ENCODE results near the gene AKAP13.
"Not testable (repeated sequence)": the region's sequence is repeated elsewhere in the genome, so short reads cannot be mapped to it uniquely, and the experiment has no call there.

Gene AKAP13

DNA sequence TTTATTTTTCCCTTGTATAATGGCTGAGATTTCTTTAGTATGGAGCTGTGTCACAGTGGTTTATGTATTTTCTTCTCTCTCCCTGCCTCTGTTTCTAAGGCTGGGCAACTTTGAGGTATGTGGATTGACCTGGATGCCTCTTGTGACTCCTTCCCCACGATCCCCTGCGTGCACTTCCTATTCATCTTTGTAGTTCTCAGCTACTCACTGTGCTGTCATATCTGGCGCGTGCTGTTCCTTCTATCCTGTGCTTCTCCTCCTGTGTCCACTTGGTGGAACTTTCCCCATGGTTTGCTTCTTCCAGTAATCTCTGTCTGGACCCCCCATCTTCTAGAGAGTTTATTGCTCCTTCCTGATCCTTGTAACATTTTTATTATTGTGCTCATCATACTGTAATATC lies 97.3 kb downstream of the AKAP13 start:
- peak; percentile 92 for FAIRE-seq

DNA sequence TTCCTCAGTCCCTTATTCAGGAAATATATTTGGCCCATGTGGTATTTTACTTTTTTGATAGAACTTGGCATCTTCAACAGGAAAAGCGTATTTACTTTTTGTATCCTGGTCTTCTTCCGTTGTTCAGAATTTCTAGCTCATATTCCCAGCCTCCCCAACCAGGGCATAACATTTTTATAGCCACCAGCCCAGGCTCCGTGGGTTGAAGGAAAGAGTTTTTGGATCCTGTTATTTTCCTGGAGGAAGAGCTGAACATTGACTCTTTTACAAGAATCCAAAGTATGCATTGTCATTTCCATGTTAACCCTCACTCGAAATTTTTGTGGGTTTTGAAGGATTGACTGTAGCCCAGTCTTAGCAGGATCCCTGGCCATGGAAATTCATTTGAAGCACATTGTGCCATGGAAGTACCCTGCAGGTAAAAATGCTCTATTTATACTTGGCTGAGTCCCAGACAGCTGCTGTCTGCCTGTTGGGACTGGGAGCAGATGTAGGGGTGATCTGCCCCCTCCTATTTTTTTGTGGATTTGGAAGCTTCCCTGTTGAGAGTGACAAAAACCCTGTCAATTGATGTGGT lies 98.8 kb downstream of the AKAP13 start:
- FAIRE-seq (peak; percentile 77), DNase-seq (ENCODE audit: low spot score) (peak; percentile 67)

More for the DNA sequence above, 97.3 kb downstream of the AKAP13 start:
- DNase-seq (ENCODE audit: low spot score): peak; percentile 97

DNA sequence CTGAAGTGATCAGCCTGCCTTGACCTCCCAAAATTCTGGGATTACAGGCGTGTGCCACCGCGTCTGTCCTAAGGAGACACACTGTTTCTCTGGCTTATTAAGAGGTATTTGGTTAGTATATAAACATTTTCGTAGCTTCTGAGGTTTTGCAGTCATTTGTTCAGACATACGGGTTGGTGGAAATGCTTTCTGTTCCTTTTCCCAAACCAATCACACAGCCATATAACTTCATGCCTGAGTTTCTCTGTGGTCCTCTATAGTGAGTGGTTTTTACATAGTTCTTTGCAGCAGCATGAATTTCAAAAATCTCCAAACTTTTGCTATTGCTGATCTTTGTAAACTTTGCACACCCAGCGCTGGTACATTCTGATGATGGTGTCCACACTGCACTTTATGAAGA lies 100.5 kb downstream of the AKAP13 start:
- DNase-seq (ENCODE audit: low spot score): no peak
- no peak for FAIRE-seq

DNA sequence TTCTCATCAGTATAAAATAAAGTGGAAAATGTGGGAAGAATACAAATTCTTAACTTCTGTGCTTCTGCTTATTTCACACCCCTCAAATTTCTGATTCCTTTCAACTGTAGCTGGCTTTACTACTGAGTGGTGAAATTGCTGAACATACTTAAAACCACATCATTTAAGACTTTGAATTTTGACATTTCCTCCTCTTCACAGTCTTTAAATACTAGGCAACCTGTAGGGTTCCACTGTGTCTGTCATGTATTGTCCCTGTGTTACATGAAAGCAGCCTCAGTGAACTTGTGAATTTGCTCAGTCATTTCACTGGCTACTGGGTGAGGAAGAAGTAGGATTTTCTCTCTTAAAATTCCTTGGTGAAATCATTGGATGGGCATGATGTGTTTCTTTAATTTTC lies 101.1 kb downstream of the AKAP13 start:
- DNase-seq (ENCODE audit: low spot score); FAIRE-seq: not testable (repeated sequence)

DNA sequence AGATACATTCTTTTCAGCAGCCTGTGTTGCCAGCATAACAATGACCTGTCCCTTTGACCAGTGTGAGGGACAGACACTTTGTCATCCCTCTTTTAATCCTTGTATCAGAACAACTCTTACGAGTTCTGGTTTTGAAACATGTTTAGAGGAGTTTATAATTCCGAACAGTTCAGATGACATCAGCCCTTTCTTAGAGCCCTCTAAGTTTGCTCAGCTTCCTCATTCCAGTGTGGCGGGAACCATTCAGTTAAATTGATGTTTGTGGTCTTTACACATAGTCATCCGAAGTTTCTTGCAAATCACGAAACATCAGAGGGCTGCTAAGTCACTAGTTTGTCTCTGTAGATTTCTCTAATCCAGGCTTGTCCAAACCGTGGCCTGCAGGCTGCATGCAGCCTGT lies 102.5 kb downstream of the AKAP13 start:
- FAIRE-seq (peak; percentile 87), DNase-seq (ENCODE audit: low spot score) (peak; percentile 81)

DNA sequence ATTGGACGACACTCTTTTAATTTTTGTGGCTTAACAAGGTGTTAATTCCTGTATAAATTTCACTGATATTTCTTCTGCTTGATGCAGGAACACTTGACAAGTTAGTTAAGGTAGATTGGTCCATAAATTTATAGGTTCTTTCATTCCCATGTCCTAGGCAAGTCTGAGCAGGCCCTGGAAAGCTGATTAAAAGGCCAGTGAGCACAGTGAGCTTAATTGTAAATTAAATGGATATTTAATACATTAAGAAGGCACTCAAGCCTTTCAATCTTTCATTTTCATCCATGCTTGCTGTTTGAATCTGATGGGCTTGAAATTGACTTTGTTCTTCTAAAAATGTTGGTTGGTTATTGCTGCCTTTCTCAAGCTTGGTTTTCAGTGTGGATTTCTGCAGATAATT lies 103.6 kb downstream of the AKAP13 start:
- not testable (repeated sequence) for DNase-seq (ENCODE audit: low spot score); FAIRE-seq

DNA sequence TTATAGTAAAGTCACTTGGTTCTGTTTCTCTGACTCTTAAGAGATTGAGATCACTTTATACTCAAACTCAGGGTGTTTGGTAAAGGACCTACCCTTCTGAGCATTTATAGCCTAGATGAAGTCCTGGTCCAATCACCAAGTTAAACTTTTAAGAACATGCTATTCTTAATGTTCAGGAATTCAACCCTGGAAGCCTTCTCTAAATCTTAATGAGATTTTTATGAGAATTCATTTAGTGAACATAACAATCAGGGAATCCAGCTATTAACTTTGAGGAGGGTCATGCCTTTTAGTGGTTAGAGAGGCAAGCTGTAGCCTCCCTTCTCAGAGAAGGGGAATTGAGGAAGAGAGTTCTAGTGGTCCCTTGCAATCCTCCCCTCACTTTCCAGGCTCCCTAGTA lies 104.5 kb downstream of the AKAP13 start:
- FAIRE-seq; DNase-seq (ENCODE audit: low spot score): not testable (repeated sequence)

DNA sequence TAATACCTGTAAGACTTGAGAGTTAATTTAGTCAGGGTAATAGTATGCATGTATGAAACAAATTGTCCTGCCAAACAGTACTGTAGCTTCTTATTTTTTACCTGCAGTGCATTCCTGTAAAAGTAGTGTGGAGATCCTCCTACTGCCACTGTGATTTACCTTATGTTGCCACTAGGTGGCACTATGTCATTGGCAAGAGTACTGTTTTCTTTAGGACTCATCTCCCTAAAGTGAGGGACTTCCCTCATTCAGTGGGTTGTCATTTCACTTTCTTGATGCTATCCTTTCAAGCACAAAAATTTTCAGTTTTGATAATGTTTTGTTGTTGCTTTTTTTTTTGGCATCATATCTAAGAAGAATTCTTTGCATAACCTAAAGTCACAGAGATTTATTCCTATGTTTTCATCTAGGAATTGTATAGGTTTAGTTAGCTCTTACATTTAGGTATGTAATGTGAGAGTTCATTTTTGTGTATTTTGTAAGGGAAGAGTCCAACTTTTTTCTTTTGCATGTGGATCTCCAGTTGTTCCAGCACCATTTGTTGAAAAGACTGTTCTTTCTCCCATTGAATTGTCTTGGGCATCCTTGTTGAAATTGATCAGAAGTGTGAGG lies 105.7 kb downstream of the AKAP13 start:
- DNase-seq (ENCODE audit: low spot score): peak; percentile 62

DNA sequence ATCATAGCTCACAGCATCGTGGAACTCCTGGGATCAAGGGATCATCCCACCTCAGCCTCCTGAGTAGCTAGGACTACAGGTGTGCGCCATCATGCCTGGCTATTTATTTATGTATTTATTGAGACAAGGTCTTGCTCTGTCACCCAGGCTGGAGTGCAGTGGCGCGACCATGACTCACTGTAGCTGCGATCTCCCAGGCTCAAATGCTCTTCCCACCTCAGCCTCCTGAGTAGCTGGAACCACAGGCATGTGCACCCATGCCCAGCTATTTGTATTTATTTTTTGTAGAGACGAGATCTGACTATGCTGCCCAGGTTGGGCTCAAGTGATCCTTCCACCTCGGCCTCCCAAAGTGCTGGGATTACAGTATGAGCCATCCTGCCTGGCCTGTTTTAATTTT lies 107.4 kb downstream of the AKAP13 start:
- FAIRE-seq: peak; percentile 81

More for the DNA sequence above, 105.7 kb downstream of the AKAP13 start:
- peak; percentile 78 for FAIRE-seq

DNA sequence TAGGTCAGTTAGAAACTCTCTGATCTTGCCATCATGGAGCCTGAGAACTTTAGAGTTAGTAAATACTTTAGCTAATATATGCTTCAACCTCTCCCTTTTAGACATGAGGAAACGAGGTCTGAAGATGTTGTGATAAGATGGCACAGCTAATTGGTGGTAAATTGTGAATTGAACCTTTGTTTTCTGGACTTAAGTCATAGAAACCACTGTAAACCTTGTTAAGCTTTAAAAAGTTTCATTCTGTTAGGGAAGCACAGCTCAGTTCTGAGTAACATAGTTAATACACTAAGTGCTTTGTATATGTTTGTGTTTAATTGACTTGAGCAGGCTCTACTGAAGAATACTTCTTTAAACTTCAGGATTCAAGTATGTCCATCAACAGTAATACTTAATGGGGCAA lies 108.6 kb downstream of the AKAP13 start:
- FAIRE-seq (no peak), DNase-seq (ENCODE audit: low spot score) (no peak)

More for the DNA sequence above, 107.4 kb downstream of the AKAP13 start:
- peak; percentile 85 for DNase-seq (ENCODE audit: low spot score)

DNA sequence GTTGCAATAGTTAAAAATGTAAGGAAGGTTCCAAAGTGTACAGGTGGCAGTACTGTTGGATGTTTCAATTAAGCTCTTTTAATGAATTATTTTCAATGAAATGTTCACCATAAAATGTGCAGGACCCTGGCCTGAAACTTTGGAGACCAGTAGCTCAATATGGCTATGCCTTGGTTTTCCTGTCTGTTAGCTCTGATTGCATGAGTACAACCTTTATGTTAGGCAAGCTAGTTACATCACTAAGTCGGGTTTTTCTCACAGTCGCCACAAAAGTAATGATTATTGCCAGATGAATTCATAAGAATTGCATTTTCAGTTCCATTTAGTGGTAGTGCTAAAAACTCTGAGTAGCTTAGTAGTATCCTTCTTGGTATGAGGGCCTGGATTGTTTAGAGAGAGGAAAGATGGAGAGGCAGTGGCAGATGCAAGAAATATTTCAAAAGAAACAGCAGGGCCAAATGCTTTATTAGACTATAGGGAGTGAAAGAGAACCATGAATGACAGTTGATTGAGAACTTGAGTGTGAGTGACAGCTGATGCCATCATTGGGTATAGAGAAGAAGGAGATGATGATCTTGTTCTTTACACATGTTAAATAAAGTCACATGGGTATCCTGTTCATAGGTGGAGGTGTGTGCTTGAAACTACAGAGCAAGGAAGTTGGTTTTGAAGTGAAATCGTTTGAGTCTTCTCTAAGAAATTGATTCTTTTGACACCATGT lies 109.5 kb downstream of the AKAP13 start:
- FAIRE-seq: peak; percentile 89
- DNase-seq (ENCODE audit: low spot score): peak; percentile 65

DNA sequence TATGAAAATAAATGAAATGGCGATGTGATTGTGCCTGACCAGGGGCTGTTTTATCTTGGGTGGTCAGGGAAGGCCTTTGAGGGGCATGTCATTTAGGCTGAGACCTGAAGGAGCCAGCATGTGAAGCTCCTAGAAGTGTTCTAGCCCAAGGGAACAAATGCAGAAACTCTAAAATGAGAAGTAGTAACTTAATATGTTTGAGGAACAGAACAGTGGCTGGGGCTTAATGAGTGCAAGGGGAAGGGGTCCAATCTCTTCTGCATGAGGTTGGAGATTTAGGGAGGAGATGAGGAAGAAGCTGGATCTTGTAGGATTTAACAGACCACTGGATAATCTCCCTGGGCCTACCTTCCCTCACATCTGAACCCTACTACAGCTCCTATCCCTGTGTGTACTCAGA lies 110.5 kb downstream of the AKAP13 start:
- DNase-seq (ENCODE audit: low spot score) (no peak), FAIRE-seq (no peak)

DNA sequence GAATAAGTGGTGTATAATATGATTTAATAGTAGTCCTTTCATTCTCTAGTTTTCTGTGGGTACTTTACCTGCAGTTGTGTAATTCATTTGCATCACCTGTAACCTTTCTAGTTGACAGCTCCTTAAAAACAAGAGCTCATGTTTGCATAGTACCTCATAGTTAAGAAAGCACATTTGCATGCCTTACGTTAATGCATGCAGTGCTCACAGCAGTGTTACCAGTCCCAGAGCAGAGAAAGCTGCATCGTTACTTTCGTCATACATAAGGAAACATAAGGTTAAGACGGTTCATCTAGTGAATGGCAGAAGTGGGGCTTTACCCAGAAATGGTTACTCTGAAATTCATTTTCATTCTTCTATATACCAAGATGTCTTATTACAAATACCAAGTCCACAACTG lies 111.3 kb downstream of the AKAP13 start:
- FAIRE-seq (no peak), DNase-seq (ENCODE audit: low spot score) (no peak)

DNA sequence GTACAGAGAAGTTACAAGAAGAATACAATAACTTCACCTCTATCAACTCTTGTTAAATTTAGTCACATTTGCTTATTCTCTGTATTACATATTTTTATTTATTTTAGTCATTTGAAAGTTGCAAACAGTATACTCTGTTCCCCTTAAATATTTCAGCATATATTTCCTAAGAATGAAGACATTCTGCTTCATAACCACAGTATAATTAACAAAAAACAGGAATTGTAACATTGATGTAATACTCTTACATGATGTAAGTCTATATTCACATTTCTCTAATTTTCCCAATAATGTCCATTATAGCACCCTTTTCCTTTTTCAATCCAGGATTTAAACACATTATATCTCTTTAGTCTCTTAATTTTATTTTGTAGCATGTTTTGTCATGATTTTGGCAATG lies 112.0 kb downstream of the AKAP13 start:
- DNase-seq (ENCODE audit: low spot score) (no peak), FAIRE-seq (no peak)

DNA sequence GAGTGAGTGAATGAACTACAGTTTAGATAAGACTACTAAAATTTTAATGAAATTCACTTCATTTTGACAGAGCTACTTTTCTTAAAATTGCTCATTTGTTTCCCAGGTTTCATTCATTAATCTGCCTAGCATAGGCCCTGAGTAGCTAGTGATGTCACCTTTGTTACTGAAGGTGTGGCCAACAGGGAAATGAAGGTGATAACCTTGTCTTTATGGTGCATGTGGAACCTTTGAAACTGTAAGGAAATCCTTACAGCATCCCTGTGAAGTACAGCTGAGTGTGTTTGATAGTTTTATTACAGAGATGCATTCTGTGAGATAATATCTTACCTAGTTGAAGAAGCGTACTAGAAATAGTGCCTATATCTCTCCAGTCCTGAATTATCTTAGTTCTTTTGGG lies 112.9 kb downstream of the AKAP13 start:
- FAIRE-seq (no peak), DNase-seq (ENCODE audit: low spot score) (no peak)

DNA sequence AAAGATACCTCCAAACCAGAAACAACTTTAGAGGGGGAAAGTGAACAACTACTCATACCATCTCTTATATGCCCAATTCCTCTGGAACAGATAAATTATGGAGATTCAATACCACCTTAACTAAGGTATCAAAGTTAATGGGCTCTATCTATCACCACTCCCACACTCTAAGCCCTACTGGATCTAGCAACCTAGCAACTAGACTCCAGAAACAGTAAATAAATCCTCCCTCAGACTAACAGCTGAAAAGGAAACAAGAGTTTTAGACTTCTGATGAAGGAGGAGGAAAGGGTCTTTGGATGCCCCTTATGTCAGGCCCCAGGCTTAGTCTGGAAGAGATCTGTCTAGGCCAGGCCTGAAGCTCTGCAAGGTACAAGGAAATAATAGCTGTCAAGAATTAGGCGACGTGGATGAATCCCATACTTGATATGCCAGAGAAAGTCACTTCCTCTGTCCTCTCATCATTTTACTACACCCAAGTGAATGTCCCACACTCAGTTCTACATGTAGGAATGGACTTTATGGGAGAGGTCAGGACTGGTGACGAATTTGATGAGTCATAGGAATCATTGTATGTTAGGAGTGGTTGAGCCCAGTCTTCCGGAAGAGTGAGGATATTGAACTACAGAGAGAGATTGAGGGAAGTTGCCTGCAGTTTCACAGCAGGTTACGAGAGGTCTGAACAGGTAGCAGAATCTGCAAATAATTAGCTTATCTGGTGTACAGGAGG lies 113.8 kb downstream of the AKAP13 start:
- FAIRE-seq: peak; percentile 99
- DNase-seq (ENCODE audit: low spot score): peak; percentile 98

DNA sequence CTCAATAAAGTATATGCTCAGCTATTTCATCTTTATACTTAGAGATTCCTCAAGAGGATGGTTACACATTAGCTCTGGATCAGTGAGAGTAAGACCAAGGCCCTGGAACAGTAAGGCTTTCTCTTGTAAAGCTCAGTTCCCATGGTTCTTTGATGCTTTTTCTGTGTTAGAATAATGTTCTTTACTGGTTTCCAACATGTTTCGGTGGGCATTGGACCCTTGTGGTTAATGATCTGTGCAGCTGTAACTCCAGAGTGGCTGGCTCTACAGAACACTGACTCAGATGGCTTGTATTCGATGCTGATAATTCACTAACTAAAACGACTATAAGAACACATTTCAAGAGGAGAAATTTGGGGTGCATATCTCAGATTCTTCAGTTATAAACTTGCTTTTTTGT lies 114.7 kb downstream of the AKAP13 start:
- DNase-seq (ENCODE audit: low spot score): no peak
- no peak for FAIRE-seq

DNA sequence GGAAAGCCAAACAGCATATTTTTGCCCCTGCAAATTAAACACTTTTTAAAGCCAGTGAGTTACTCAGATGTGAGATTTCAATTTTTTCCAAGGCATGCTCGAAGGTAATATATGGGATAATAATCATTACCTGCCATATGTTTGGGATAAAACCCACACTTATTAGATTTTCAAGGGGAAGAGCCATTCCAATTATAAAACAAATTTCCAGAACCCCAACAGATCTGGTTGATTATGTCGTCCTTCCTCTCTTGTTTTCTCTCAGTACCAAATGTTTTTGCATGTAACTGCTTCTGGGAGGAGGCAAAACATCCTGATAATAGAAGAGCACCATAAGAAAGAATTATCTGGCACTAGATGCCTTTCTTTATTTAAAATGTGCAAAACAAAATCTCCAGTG lies 115.1 kb downstream of the AKAP13 start:
- DNase-seq (ENCODE audit: low spot score): no peak
- FAIRE-seq: no peak

DNA sequence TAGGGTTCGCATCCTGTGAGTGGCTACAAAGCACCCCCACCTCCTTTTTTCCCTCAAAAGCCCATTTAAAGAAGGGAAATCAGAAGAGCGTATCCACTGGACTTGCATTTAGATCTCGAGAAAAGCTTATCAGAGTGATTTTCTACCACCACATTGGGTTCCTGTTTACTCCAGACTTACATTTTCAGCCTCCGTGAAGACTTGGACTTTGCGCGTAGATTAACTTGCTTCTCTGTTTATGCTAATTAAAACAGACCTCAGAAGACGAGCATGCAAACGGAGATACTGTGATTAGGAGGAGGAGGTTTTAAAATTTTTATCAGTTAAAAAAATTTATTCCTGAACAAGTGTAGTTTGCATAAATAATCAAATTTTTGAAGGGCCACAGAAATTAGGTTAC lies 115.7 kb downstream of the AKAP13 start:
- FAIRE-seq: no peak
- DNase-seq (ENCODE audit: low spot score): no peak

DNA sequence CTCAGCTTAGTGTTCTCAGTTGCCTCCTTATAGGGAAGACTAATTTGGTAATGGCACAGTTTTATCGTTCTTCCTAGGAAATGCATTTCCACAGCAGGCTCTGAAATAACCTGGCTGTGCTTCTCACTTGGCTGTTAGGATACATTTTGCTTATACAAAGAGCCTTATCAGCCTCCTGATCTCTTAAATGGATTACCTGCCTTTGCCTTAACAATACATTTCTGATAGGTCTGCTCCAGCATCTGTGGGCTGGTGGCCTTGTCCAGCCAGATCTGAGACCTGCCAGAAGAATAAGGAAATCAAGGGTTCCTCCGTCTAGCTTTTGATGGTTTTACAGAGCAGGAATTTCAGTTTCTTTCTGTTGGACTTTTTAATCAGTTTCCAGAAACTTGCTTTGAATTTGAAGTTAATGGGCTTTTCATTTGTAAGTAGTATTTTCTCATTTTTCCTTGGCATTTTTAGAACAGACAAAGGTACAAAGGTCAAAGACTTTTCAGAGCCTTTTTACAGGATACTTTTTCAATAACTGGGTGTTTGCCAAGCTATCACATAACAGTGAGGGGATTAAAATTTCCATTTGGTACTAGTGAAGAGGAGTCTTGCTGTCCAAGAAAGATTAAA lies 116.3 kb downstream of the AKAP13 start:
- FAIRE-seq (no peak), DNase-seq (ENCODE audit: low spot score) (no peak)

DNA sequence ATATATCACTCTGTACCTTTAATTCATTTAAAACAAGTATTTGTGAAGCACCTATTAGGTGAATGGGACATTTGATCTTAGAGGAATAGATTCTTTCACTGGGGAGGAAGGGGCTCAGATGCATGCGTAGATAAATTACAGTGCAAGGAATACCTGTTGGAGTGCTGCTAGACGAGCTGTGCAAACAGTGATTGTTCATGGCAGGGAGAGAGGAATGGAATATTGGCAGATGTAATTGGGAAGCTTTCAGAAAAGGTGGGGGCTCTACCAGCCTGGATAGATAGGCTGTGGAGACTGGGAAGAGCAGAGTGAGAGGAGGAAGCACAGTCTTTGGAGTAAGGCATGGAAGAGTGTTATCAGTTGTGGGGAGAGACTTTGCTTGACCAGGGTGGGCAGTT lies 116.8 kb downstream of the AKAP13 start:
- no peak for DNase-seq (ENCODE audit: low spot score)
- no peak for FAIRE-seq

DNA sequence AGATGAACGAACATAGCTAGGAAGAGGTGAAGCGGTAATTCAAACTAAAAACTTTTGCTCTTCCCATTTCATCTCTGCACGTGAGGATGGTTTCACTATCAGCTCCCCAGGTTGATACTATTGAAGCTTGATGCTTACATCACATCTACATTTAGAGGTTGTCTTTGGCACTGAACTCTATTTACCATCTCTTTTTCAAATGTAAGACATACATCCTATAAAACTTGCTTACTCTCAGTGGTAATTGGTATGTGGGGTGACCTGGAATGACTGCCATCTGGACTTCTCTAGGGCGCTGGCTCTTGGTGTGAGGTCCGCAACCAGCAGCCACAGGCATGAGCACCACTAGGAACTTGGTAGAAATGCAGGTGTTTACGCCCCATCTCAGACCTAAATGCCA lies 118.1 kb downstream of the AKAP13 start:
- FAIRE-seq: no peak
- DNase-seq (ENCODE audit: low spot score): no peak

Data from RCC 7860 (cell line).